ENCODE data around the gene SPACDR.

The SPACDR gene

GRCh38 chr7:100407285-100408180 is 56.5 kb downstream of the SPACDR start:
- no peak for DNase-seq

- no peak for DNase-seq
Measured at GRCh38 chr7:100406767-100407166, 57.3 kb downstream of the SPACDR start.
